GDM1 (cell line): ENCODE measurements around the gene ANKRD9.

Experiments used
- DNase-seq: peaks from one replicate; lab custom pipeline; 2025; lab: John Stamatoyannopoulos, UW

ANKRD9 gene

GRCh38 chr14:102479107-102479506 lies 30.5 kb downstream of the ANKRD9 start:
- no peak for DNase-seq

GRCh38 chr14:102474934-102475333 lies 34.6 kb downstream of the ANKRD9 start:
- no peak for DNase-seq

GRCh38 chr14:102473559-102473958 lies 36.0 kb downstream of the ANKRD9 start:
- DNase-seq, result no peak

GRCh38 chr14:102472791-102473150 lies 36.8 kb downstream of the ANKRD9 start:
- DNase-seq, result no peak

- DNase-seq, result no peak
Measured at GRCh38 chr14:102471921-102472790, 37.4 kb downstream of the ANKRD9 start.

DNA sequence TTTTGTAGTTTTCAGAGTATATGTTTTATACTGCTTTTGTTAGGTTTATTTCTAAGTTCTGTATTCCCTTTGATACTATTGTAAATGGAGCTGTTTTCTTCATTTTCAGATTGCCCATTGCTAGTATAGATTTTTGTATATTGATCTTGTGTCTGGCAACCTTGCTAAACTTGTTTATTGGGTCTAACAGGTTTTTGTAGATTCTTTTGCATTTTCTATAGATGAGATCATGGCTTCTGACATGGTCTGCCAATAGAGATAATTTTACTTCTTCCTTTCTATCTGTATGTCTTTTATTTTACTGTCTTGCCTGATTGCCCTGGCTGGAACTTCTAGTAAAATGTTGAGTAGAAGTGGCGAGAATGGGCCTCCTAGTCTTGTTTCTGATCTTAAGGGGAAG lies 40.3 kb downstream of the ANKRD9 start:
- no peak for DNase-seq

DNA sequence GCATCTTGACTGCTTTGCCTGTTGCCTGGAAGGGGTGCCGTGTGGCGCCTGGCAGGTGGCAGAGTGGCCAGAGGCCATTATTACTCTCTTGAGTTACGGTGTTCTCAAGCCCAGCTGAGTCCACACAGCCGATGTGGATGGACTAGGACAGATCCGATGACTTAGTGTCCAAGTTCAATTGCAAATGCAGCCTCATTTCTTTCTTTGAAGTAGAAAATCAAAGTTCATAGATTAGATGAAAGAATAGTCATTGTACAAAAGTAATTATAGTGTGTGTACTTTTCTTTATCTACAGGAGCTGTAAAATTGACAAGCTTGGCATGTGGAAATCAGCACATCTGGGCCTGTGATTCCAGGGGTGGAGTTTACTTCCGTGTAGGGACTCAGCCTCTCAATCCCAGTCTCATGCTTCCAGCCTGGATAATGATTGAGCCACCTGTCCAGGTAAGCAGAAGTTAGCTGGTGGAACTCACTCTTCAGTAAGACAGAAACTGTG lies 44.7 kb downstream of the ANKRD9 start:
- DNase-seq, result no peak

DNA sequence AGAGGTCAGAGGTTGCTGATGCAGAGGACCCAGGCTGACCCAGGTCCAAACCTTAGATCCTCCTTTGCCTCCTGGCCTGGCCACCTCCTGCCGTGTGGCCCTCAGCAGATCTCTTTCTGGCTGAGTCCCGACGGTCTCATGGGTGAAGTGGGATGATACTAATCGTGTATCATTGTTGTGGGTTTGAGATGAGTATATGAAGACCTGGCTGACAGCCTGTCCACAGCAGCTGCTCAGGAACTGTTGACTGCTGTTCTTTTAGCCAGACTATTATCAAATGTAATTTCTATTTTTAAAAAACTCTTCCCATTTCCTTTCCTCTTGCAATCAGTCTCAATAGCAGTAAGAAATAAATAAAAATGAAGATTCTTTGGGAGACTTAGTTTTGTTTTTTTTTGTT lies 45.6 kb downstream of the ANKRD9 start:
- DNase-seq, result no peak

DNA sequence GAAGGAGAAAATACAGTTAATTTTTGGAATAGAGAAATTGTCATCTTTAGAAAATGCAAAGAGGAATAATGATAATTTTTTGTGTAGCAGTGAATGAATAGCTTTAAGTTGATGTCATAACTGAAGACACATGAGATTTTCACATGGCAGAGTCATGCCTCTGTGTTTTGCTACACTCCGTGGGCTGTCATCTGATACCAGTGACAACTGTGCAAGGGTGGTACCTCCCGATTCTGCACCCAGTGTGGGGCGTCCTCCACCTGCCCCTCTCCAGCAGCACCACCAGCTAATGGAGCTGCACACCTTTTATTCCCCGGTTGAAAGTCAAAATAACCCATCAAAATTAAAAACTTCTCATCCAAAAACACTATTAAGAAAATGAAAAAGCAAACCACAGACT lies 47.2 kb downstream of the ANKRD9 start:
- no peak for DNase-seq

DNA sequence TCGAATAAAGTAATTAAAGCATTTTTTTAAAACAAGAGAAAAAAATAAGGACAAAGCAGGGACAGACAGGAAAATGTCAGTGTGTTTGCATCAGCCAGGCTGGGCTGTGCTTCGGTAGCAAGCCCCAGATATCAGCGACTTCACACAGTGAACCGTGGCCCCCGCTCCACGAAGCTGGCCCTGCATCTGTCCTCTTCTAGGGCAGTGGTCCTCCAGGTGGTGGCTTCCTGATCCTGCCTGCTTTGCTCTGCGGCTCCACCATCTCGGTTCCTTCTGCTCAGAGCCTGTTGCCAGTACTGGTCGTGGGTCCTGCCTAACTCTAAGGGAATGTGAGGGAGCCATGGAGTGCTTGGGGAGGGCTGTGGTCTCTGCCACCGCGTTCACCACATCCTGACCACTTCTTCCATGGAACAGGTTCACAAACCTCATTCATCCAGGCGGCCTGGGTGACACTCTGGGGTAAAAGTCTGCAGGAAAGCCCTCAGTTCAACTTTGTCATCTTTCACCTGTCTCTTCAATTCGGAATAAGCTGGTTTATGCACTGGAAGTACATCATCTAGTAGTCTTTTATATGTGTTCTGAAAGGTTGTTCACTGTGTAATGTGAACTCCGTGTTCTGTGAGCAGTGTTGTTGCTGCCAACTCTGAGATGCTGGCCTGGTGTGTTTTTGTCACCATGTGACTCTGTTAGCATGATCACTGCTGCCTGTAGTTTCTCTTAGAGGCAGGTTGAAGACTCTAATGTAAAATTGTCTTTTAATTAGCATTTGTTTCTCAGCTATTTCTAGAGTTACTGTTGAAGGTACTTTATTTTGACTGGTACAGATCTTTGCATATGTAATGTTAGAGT lies 47.9 kb downstream of the ANKRD9 start:
- peak; percentile 25 for DNase-seq

- no peak for DNase-seq
Measured at GRCh38 chr14:102457509-102457908, 52.1 kb downstream of the ANKRD9 start.

DNA sequence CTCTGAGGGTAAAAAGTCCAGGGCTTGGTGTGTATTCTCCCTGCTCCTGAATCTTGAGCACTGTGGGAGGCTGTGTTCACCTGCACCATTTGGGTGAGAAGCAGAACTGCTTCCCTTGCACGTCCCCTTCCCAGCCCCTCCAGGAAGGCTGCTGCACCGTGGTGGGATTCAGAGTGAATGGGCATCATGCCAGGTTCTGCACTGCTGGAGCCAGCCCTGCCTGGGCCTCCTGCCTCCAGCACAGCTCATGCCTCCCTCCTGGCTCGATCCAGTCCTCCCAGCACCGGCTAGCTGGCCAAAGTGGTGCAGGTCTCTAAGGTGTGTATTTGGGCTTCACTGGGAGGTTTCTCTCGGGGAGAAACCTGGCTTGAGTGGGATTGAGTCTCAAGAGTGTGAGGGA lies 54.9 kb downstream of the ANKRD9 start:
- no peak for DNase-seq

GRCh38 chr14:102452302-102452701 lies 57.3 kb downstream of the ANKRD9 start:
- DNase-seq, result no peak
